Measurements from ENCODE around the gene KCNJ6.

The KCNJ6 gene

GRCh38 chr21:37628362-37628761 is 287.9 kb downstream of the KCNJ6 start:
- no peak overlapping the region for H3K4me3 ChIP-seq (ENCODE audit: severe bottlenecking)
- H3K27me3 ChIP-seq (ENCODE audit: insufficient read depth, poor library complexity, severe bottlenecking): no peaks in the 10 kb centered on the region
- DNase-seq (ENCODE audit: low spot score): no peak
- peaks cover 4% of the 10 kb centered on the region for H3K4me1 ChIP-seq (ENCODE audit: insufficient read depth, poor library complexity, severe bottlenecking)
- H3K27ac ChIP-seq (ENCODE audit: poor library complexity, severe bottlenecking): no peak overlapping the region
- no peaks in the 10 kb centered on the region for H3K36me3 ChIP-seq (ENCODE audit: low read depth)
- peaks cover 3% of the 10 kb centered on the region for H3K9me3 ChIP-seq (ENCODE audit: severe bottlenecking)
- TF ChIP-seq, protein P1, sequence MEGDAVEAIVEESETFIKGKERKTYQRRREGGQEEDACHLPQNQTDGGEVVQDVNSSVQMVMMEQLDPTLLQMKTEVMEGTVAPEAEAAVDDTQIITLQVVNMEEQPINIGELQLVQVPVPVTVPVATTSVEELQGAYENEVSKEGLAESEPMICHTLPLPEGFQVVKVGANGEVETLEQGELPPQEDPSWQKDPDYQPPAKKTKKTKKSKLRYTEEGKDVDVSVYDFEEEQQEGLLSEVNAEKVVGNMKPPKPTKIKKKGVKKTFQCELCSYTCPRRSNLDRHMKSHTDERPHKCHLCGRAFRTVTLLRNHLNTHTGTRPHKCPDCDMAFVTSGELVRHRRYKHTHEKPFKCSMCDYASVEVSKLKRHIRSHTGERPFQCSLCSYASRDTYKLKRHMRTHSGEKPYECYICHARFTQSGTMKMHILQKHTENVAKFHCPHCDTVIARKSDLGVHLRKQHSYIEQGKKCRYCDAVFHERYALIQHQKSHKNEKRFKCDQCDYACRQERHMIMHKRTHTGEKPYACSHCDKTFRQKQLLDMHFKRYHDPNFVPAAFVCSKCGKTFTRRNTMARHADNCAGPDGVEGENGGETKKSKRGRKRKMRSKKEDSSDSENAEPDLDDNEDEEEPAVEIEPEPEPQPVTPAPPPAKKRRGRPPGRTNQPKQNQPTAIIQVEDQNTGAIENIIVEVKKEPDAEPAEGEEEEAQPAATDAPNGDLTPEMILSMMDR (IDR thresholded peaks at IDR 0.05; ENCODE audit: poor library complexity, severe bottlenecking): no peak
- ATAC-seq (ENCODE audit: low read depth): no peak

GRCh38 chr21:37627561-37627960 is 288.7 kb downstream of the KCNJ6 start:
- H3K27ac ChIP-seq (ENCODE audit: poor library complexity, severe bottlenecking): no peak overlapping the region
- H3K4me1 ChIP-seq (ENCODE audit: insufficient read depth, poor library complexity, severe bottlenecking): peaks cover 4% of the 10 kb centered on the region
- ATAC-seq (ENCODE audit: low read depth): no peak
- peaks cover 3% of the 10 kb centered on the region for H3K9me3 ChIP-seq (ENCODE audit: severe bottlenecking)
- H3K4me3 ChIP-seq (ENCODE audit: severe bottlenecking): no peak overlapping the region
- TF ChIP-seq, protein P1 (IDR thresholded peaks at IDR 0.05; ENCODE audit: poor library complexity, severe bottlenecking): no peak
- H3K27me3 ChIP-seq (ENCODE audit: insufficient read depth, poor library complexity, severe bottlenecking): no peaks in the 10 kb centered on the region
- no peak for DNase-seq (ENCODE audit: low spot score)
- H3K36me3 ChIP-seq (ENCODE audit: low read depth): no peaks in the 10 kb centered on the region

DNA sequence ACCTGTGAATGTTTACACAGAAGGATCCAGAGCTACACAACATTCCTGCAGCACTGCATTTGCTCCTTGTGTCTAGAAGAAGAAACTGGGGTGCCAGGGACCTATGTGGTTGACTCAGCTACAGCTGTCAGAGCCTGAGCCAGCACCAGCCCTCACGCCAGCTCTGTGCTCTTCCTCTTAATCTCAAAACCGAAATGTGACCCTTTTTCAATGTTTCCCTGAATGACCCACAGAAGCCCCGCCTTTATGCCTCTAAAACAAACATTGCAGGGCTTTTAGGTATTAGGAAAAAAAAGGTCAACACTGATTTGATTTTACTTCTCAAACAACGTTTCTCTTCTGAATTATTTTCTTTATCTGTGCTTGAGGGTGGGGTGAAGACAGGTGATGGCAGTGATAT is 289.2 kb downstream of the KCNJ6 start:
- ATAC-seq (ENCODE audit: low read depth): no peak
- no peak for DNase-seq (ENCODE audit: low spot score)
- Histone ChIP-seq H3K36me3 (ENCODE audit: low read depth) (no peaks in the 10 kb centered on the region), H3K9me3 (ENCODE audit: severe bottlenecking) (no peaks in the 10 kb centered on the region), H3K4me1 (ENCODE audit: insufficient read depth, poor library complexity, severe bottlenecking) (peaks cover 4% of the 10 kb centered on the region), H3K27ac (ENCODE audit: poor library complexity, severe bottlenecking) (no peak overlapping the region), H3K4me3 (ENCODE audit: severe bottlenecking) (no peak overlapping the region), H3K27me3 (ENCODE audit: insufficient read depth, poor library complexity, severe bottlenecking) (no peaks in the 10 kb centered on the region)
- TF ChIP-seq, protein P1 (IDR thresholded peaks at IDR 0.05; ENCODE audit: poor library complexity, severe bottlenecking): no peak

DNA sequence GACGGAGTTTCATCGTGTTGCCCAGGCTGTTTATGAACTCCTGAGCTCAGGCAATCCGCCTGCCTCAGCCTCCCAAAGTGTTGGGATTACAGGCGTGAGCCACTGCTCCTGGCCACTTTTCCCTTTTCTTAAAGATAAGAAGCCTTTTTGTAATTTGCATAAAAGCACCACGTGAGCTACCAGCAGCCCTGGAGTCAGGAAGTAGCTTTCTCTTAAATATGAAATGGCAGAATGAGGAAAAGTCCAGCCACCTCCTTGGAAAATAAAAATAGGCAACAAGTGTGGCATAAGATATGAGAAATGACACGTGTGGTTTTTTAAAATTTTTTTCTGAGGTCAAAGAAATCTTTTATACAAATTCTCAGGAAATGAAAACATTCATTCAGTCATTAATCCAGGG is 289.9 kb downstream of the KCNJ6 start:
- H3K9me3 ChIP-seq (ENCODE audit: severe bottlenecking): no peaks in the 10 kb centered on the region
- peaks cover 1% of the 10 kb centered on the region for H3K4me1 ChIP-seq (ENCODE audit: insufficient read depth, poor library complexity, severe bottlenecking)
- DNase-seq (ENCODE audit: low spot score) (no peak), ATAC-seq (ENCODE audit: low read depth) (no peak)
- H3K4me3 ChIP-seq (ENCODE audit: severe bottlenecking): no peak overlapping the region
- H3K36me3 ChIP-seq (ENCODE audit: low read depth): no peaks in the 10 kb centered on the region
- H3K27me3 ChIP-seq (ENCODE audit: insufficient read depth, poor library complexity, severe bottlenecking): no peaks in the 10 kb centered on the region
- H3K27ac ChIP-seq (ENCODE audit: poor library complexity, severe bottlenecking): no peak overlapping the region
- TF ChIP-seq, protein P1 (IDR thresholded peaks at IDR 0.05; ENCODE audit: poor library complexity, severe bottlenecking): no peak

GRCh38 chr21:37623689-37624088 is 292.6 kb downstream of the KCNJ6 start:
- H3K9me3 ChIP-seq (ENCODE audit: severe bottlenecking): no peaks in the 10 kb centered on the region
- TF ChIP-seq, protein P1 (IDR thresholded peaks at IDR 0.05; ENCODE audit: poor library complexity, severe bottlenecking): no peak
- ATAC-seq (ENCODE audit: low read depth) (no peak), DNase-seq (ENCODE audit: low spot score) (no peak)
- H3K27ac ChIP-seq (ENCODE audit: poor library complexity, severe bottlenecking): no peak overlapping the region
- no peaks in the 10 kb centered on the region for H3K36me3 ChIP-seq (ENCODE audit: low read depth)
- no peaks in the 10 kb centered on the region for H3K27me3 ChIP-seq (ENCODE audit: insufficient read depth, poor library complexity, severe bottlenecking)
- no peak overlapping the region for H3K4me3 ChIP-seq (ENCODE audit: severe bottlenecking)
- H3K4me1 ChIP-seq (ENCODE audit: insufficient read depth, poor library complexity, severe bottlenecking): no peaks in the 10 kb centered on the region

Measured in RWPE2 (cell line).